GM18526 (cell line): Measurements from ENCODE around the gene LCE1B.

Experiments used
- POLR2A ChIP-seq: IDR thresholded peaks from 3 replicates; pipeline ENCODE4 v1.6.1; 2011; ENCODE audit not compliant: insufficient read length; ENCODE audit errors: extremely low read depth

The LCE1B gene

DNA sequence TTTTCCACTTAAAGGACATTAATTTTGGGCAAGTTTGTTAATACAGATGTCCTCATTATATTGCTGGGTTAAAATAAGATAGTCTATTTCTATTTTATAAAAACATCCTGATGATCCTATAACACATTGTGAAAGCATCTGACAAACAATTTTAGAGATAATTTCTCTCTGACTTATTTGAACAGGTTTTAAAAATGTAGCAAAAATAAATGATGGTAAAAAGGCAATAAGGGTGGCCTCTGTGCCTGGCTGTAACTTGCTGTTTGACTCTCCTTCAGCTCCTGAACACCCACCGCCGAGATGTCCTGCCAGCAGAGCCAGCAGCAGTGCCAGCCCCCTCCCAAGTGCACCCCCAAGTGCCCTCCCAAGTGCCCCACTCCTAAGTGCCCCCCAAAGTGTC is 15.4 kb downstream of the LCE1B start, which contains the start of gene LCE1A:
TSS of gene LCE1A (plus strand) at position 301 of the 400 bp plus-strand sequence. CDS start at position 301, 0 bp downstream.
- TF ChIP-seq POLR2A, result no peak

DNA sequence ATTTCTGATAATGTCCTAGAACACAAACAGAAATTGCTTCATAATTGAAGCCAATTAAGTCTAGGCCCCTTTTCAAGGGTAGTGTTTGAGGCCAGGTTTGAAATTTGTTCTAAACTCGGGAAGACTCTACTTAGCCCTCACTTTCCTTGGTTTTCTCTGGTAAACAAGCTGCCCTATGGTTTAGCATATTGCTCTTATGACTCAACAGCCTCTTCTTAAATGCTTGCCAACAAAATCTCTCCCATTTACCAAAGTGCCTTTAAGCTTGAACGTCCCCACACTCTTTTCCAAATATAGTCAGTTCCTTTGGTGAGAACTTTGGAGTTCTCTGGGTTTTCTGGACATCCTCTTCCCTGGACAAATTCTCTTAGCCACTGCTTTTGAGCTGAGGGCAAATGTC is 25.1 kb downstream of the LCE1B start:
- no peak for TF ChIP-seq POLR2A

DNA sequence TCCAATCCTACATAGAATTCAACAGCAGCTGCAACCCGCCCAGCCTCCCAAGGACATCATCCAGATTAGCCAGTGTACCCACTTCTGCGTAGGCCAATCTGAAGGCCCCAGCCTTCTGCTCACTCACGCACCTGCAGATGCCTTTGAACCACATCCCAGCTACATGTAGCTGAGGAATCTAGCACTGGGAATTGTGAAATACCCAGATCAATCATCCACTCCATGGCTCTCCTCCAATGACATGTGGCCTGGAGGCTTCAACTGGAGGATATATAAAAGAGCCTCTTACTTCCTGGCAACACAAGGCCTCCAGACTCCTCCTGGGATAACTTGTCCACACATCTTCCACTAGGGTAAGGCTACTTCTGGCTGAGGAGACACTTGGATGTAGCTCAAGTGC is 30.8 kb downstream of the LCE1B start, which contains the start of gene LCE6A:
TSS of gene LCE6A (plus strand) at position 301 of the 400 bp plus-strand sequence. CDS start 665 bp downstream, outside the sequence.
- TF ChIP-seq POLR2A, result no peak

DNA sequence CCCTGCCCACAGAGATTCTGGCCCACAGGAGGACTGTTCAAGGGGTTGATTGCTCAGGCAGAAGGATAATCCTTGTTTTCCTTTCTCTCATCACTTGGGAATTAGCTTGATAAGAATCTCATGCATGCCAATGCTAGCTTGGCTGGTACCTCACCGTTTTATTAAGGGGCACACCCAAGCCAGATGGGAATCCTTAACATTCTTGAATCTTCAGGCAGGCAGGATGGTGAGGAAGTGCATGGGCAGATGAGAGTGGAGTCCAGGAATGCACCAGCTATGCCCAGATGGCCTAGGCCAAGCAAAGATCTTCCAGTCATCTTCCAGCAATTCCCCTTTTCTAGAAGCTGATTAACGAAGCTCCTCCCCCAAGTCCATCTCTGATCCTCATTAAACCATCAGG is 43.9 kb downstream of the LCE1B start:
- no peak for TF ChIP-seq POLR2A

DNA sequence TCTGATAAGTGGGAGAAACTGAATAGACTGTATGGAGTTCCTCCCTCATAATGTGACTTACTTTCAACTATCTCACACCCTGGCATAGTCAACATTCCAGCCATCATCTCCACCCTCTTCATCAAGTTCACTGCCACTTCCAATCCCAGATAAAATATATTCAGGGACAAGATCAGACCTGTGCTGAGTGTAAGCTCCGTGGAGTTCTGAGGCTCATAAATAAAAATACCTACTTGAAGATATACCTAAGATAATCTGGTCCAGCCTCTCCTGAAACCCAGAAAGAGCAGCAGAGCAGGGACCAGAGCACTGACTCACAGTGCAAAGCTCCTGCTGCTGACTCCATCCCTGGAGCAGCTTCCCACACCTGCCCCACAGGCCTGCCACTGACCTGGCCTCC is 46.3 kb downstream of the LCE1B start:
- TF ChIP-seq POLR2A, result no peak

DNA sequence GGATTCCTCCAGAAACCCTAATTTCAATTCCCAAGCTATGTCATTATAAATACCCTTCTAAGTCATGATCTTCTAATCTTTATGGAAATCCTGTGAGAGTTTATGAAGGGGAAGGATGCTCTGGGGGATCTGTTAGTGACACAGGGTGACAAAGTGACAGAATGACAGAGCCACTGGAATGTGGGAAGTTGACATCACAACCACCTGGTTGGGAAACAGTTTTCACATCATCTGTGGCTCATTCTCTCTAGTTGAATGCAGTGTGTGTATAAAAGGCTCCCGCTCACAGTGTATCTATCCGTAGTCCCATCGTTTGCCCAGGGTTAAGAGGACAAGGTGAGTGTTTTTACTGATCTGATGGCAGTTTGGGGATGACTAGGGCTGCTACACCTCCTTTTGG is 47.9 kb downstream of the LCE1B start, which contains the start of gene LCE7A:
TSS of gene LCE7A (plus strand) at position 301 of the 400 bp plus-strand sequence. CDS start 702 bp downstream, outside the sequence.
- TF ChIP-seq POLR2A, result no peak

DNA sequence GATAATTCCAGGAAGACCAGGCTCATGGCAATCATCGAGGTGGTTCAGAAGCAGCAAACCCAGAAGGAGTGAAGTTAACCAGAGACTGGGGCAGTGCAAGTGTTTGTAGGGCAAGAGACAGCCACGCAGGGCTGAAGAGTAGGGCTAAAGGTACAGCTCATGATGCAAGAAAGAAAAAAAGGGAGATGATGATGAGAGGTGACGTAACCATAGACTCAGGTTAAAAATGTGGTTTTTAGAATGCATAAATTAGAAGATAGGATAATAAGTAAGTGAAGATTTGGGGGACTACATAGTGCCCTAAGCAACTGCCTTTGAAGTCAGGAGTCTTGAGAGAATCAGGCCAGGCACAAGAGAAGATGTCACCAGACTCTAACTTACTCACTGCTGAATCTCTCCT is 48.4 kb downstream of the LCE1B start:
- no peak for TF ChIP-seq POLR2A

DNA sequence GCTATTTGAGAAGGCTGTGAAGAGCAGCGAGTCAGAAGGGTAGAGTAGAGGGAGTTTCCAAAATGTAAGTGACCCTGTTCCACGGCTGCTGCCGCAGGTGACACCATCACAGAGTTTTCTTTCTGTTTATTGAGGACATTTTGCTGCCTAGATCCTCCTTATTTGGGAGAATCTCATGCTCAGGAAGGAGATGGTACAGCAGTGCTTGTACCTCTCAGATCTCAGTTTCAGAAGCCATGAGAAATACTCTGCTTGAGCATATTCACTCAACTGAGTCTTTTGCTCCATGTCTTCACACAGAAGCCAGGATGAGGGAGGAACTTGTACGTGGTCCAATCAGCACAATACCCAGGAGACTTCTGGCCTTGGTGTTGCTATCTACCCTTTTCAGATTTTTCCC is 49.6 kb downstream of the LCE1B start:
- TF ChIP-seq POLR2A, result no peak
